Measurements from ENCODE around the gene ST8SIA3.
"Not testable (repeated sequence)": the region's sequence is repeated elsewhere in the genome, so short reads cannot be mapped to it uniquely, and the experiment has no call there.

The ST8SIA3 gene

GRCh38 chr18:57347784-57348183 is 4.6 kb upstream of the ST8SIA3 start:
- no peaks in the 10 kb centered on the region for H3K4me1 Mint-ChIP-seq
- no peaks in the 10 kb centered on the region for H3K9me3 Mint-ChIP-seq
- H3K4me3 Mint-ChIP-seq = no peak overlapping the region
- ATAC-seq (no peak), DNase-seq (no peak)
- H3K27me3 Mint-ChIP-seq = peaks cover 35% of the 10 kb centered on the region
- no peaks in the 10 kb centered on the region for H3K36me3 Mint-ChIP-seq (ENCODE audit: low read depth)
- no peak overlapping the region for H3K27ac Mint-ChIP-seq

DNA sequence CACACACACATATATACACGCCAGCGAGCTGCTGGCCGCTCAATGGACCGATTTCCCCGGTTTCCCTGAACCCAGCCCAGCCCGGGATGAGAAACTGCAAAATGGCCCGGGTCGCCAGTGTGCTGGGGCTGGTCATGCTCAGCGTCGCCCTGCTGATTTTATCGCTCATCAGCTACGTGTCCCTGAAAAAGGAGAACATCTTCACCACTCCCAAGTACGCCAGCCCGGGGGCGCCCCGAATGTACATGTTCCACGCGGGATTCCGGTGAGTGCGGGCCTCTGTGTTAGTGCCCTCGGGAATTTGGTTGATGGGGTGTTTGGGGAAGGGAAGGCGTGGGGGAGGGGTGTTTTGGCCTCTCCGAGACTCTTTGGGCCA is 392 bp downstream of the ST8SIA3 start:
- H3K4me1 Mint-ChIP-seq = no peaks in the 10 kb centered on the region
- ATAC-seq (no peak), DNase-seq (no peak)
- H3K36me3 Mint-ChIP-seq (ENCODE audit: low read depth) = peaks cover 5% of the 10 kb centered on the region
- peaks cover 15% of the 10 kb centered on the region for H3K9me3 Mint-ChIP-seq
- no peak overlapping the region for H3K4me3 Mint-ChIP-seq
- peaks cover 57% of the 10 kb centered on the region for H3K27me3 Mint-ChIP-seq
- H3K27ac Mint-ChIP-seq = no peak overlapping the region

- H3K36me3 Mint-ChIP-seq (ENCODE audit: low read depth) = peaks cover 5% of the 10 kb centered on the region
- H3K27me3 Mint-ChIP-seq = peaks cover 58% of the 10 kb centered on the region
Measured at GRCh38 chr18:57353137-57353939, 981 bp downstream of the ST8SIA3 start.

GRCh38 chr18:57353940-57354461 is 1.6 kb downstream of the ST8SIA3 start:
- no peak for ATAC-seq
- H3K27me3 Mint-ChIP-seq = peaks cover 64% of the 10 kb centered on the region
- peaks cover 5% of the 10 kb centered on the region for H3K36me3 Mint-ChIP-seq (ENCODE audit: low read depth)
- H3K4me3 Mint-ChIP-seq = no peak overlapping the region
- no peaks in the 10 kb centered on the region for H3K4me1 Mint-ChIP-seq
- no peak overlapping the region for H3K27ac Mint-ChIP-seq
- peak; percentile 33 for DNase-seq
- peaks cover 15% of the 10 kb centered on the region for H3K9me3 Mint-ChIP-seq

More at GRCh38 chr18:57353137-57353939, 981 bp downstream of the ST8SIA3 start:
- ATAC-seq = no peak
- Mint-ChIP-seq H3K4me1 (no peaks in the 10 kb centered on the region), H3K4me3 (no peak overlapping the region), H3K27ac (no peak overlapping the region), H3K9me3 (peaks cover 15% of the 10 kb centered on the region)
- DNase-seq = no peak

DNA sequence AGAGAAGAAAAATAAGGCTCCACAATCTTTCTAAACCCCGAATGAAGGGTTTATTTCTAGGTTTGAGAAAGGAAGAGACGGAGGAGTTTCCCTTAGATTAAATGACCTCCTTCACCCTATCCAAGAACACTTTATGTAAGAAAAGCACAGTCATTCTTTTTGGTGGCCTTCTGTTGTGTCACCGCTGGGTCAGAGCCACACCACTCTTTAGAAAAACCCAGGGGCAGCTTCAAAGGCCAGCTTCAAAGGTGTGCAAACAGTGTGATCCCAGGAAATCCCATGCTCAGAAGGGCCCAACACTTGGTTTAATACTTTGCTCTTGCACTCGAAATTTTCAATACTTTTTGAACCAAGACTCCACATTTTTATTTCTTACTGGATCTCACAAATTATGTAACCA is 7.1 kb downstream of the ST8SIA3 start:
- Mint-ChIP-seq H3K27ac (no peak overlapping the region), H3K27me3 (peaks cover 40% of the 10 kb centered on the region), H3K4me1 (no peaks in the 10 kb centered on the region), H3K36me3 (ENCODE audit: low read depth) (peaks cover 1% of the 10 kb centered on the region), H3K4me3 (no peak overlapping the region), H3K9me3 (peaks cover 11% of the 10 kb centered on the region)
- no peak for ATAC-seq
- DNase-seq = no peak

- peaks cover 19% of the 10 kb centered on the region for H3K27me3 Mint-ChIP-seq
- no peaks in the 10 kb centered on the region for H3K36me3 Mint-ChIP-seq (ENCODE audit: low read depth)
- H3K9me3 Mint-ChIP-seq = no peaks in the 10 kb centered on the region
- H3K4me1 Mint-ChIP-seq = no peaks in the 10 kb centered on the region
- H3K4me3 Mint-ChIP-seq = no peak overlapping the region
- no peak for ATAC-seq
- H3K27ac Mint-ChIP-seq = no peak overlapping the region
- no peak for DNase-seq
Measured at GRCh38 chr18:57362714-57363113, 10.4 kb downstream of the ST8SIA3 start.

DNA sequence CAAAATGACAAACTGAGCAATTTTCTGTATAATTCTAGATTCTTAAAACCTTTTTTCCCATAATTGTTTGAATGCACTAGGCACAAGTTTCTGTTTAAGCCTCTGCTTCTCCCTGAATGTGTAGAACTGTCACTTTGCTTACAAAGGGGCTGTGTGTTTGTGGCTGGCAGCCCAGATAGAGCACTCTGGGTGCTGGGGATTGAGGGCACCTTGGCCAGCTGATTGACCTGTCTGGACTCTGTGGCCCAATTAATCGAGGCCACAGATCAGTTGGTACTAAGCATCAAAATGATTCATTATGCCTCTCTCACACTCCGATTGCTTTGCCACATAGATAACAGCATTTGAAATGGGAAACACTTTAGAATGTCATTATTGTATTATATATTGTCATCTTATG is 12.1 kb downstream of the ST8SIA3 start:
- no peak overlapping the region for H3K4me3 Mint-ChIP-seq

GRCh38 chr18:57366528-57367081 is 14.2 kb downstream of the ST8SIA3 start:
- no peaks in the 10 kb centered on the region for H3K4me1 Mint-ChIP-seq
- no peaks in the 10 kb centered on the region for H3K9me3 Mint-ChIP-seq
- no peak for ATAC-seq
- DNase-seq = no peak
- peaks cover 5% of the 10 kb centered on the region for H3K27me3 Mint-ChIP-seq
- H3K36me3 Mint-ChIP-seq (ENCODE audit: low read depth) = no peaks in the 10 kb centered on the region
- no peak overlapping the region for H3K4me3 Mint-ChIP-seq
- no peak overlapping the region for H3K27ac Mint-ChIP-seq

More for the DNA sequence above, 12.1 kb downstream of the ST8SIA3 start:
- H3K4me1 Mint-ChIP-seq = no peaks in the 10 kb centered on the region
- DNase-seq (no peak), ATAC-seq (no peak)
- H3K9me3 Mint-ChIP-seq = no peaks in the 10 kb centered on the region
- H3K27me3 Mint-ChIP-seq = peaks cover 12% of the 10 kb centered on the region
- H3K36me3 Mint-ChIP-seq (ENCODE audit: low read depth) = no peaks in the 10 kb centered on the region
- H3K27ac Mint-ChIP-seq = no peak overlapping the region

GRCh38 chr18:57372444-57372843 is 20.1 kb downstream of the ST8SIA3 start:
- no peak for ATAC-seq
- Mint-ChIP-seq H3K27me3 (peaks cover 18% of the 10 kb centered on the region), H3K27ac (no peak overlapping the region), H3K4me3 (no peak overlapping the region), H3K4me1 (no peaks in the 10 kb centered on the region), H3K9me3 (no peaks in the 10 kb centered on the region), H3K36me3 (ENCODE audit: low read depth) (no peaks in the 10 kb centered on the region)
- DNase-seq = no peak

GRCh38 chr18:57373017-57373416 is 20.7 kb downstream of the ST8SIA3 start:
- H3K27me3 Mint-ChIP-seq = peaks cover 21% of the 10 kb centered on the region
- ATAC-seq (no peak), DNase-seq (no peak)
- H3K4me1 Mint-ChIP-seq = no peaks in the 10 kb centered on the region
- H3K27ac Mint-ChIP-seq = no peak overlapping the region
- no peaks in the 10 kb centered on the region for H3K9me3 Mint-ChIP-seq
- H3K36me3 Mint-ChIP-seq (ENCODE audit: low read depth) = no peaks in the 10 kb centered on the region
- H3K4me3 Mint-ChIP-seq = no peak overlapping the region

GRCh38 chr18:57376503-57376902 is 24.1 kb downstream of the ST8SIA3 start:
- DNase-seq (no peak), ATAC-seq (no peak)
- H3K27me3 Mint-ChIP-seq = peaks cover 24% of the 10 kb centered on the region
- no peaks in the 10 kb centered on the region for H3K9me3 Mint-ChIP-seq
- no peaks in the 10 kb centered on the region for H3K4me1 Mint-ChIP-seq
- no peaks in the 10 kb centered on the region for H3K36me3 Mint-ChIP-seq (ENCODE audit: low read depth)
- H3K4me3 Mint-ChIP-seq = no peak overlapping the region
- no peak overlapping the region for H3K27ac Mint-ChIP-seq

- Mint-ChIP-seq H3K36me3 (ENCODE audit: low read depth) (no peaks in the 10 kb centered on the region), H3K9me3 (peaks cover 4% of the 10 kb centered on the region), H3K27me3 (peaks cover 3% of the 10 kb centered on the region), H3K4me3 (no peak overlapping the region), H3K4me1 (no peaks in the 10 kb centered on the region), H3K27ac (no peak overlapping the region)
- ATAC-seq (no peak), DNase-seq (no peak)
Measured at GRCh38 chr18:57389271-57389670, 36.9 kb downstream of the ST8SIA3 start.

DNA sequence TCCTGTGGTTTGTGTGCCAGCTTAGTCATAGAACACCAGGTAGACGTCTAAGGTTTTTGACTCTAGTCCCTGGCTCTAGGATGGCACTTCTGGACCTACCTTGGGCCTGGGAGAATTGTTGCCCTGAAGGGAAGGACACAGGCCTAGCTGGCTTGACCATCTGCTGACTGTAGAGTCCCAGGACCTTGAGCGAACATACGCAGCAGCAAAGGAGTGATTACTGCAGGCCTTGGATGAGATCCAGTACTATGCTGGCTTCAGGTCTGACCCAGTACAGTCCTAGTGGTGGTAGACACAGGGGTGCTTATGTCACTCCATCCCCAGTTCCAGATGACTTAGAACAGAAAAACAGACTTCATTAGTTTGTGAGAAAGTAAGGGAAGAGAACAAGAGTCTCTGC is 37.7 kb downstream of the ST8SIA3 start:
- H3K36me3 Mint-ChIP-seq (ENCODE audit: low read depth) = no peaks in the 10 kb centered on the region
- H3K27me3 Mint-ChIP-seq = peaks cover 6% of the 10 kb centered on the region
- no peak overlapping the region for H3K27ac Mint-ChIP-seq
- H3K4me3 Mint-ChIP-seq = no peak overlapping the region
- DNase-seq = no peak
- no peaks in the 10 kb centered on the region for H3K4me1 Mint-ChIP-seq
- peaks cover 4% of the 10 kb centered on the region for H3K9me3 Mint-ChIP-seq
- no peak for ATAC-seq

DNA sequence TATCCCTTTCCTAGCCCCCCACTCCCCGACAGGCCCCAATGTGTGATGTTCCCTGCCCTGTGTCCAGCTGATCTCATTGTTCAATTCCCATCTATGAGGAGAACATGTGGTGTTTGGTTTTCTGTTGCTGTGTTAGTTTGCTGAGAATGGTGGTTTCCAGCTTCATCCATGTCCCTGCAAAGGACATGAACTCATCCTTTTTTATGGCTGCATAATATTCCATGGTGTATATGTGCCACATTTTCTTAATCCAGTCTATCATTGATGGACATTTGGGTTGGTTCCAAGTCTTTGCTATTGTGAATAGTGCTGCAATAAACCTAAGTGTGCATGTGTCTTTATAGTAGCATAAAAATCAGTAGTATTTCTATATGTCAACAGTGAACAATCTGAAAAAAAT is 42.4 kb downstream of the ST8SIA3 start:
- H3K9me3 Mint-ChIP-seq = peaks cover 14% of the 10 kb centered on the region
- H3K27me3 Mint-ChIP-seq; H3K4me3 Mint-ChIP-seq; H3K4me1 Mint-ChIP-seq; H3K36me3 Mint-ChIP-seq (ENCODE audit: low read depth); DNase-seq; ATAC-seq; H3K27ac Mint-ChIP-seq: not testable (repeated sequence)

- not testable (repeated sequence) for H3K27ac Mint-ChIP-seq; H3K4me1 Mint-ChIP-seq; H3K36me3 Mint-ChIP-seq (ENCODE audit: low read depth); H3K4me3 Mint-ChIP-seq; ATAC-seq; H3K27me3 Mint-ChIP-seq; DNase-seq
- peaks cover 14% of the 10 kb centered on the region for H3K9me3 Mint-ChIP-seq
Measured at GRCh38 chr18:57396831-57397230, 44.5 kb downstream of the ST8SIA3 start.
